ENCODE data around the gene FZD1.

Gene FZD1

GRCh38 chr7:91264924-91265681 is 870 bp downstream of the FZD1 start:
- no peak for TF ChIP-seq CTCF (IDR thresholded peaks at IDR 0.05; ENCODE audit: insufficient read depth, missing control alignments)
- no peak for FAIRE-seq
- no peak for DNase-seq (ENCODE audit: insufficient read length, low spot score)

- no peak for FAIRE-seq
- no peak for DNase-seq (ENCODE audit: insufficient read length, low spot score)
- TF ChIP-seq CTCF (IDR thresholded peaks at IDR 0.05; ENCODE audit: insufficient read depth, missing control alignments): no peak
These were observed 1.4 kb downstream of the FZD1 start for GRCh38 chr7:91265693-91266066.

GRCh38 chr7:91266067-91266688 is 1.9 kb downstream of the FZD1 start:
- no peak for TF ChIP-seq CTCF (IDR thresholded peaks at IDR 0.05; ENCODE audit: insufficient read depth, missing control alignments)
- FAIRE-seq (no peak), DNase-seq (ENCODE audit: insufficient read length, low spot score) (no peak)

GRCh38 chr7:91266689-91267090 is 2.5 kb downstream of the FZD1 start:
- DNase-seq (ENCODE audit: insufficient read length, low spot score) (no peak), FAIRE-seq (no peak)
- no peak for TF ChIP-seq CTCF (IDR thresholded peaks at IDR 0.05; ENCODE audit: insufficient read depth, missing control alignments)

GRCh38 chr7:91267171-91267955 is 3.1 kb downstream of the FZD1 start:
- no peak for TF ChIP-seq CTCF (IDR thresholded peaks at IDR 0.05; ENCODE audit: insufficient read depth, missing control alignments)
- FAIRE-seq (no peak), DNase-seq (ENCODE audit: insufficient read length, low spot score) (no peak)

GRCh38 chr7:91270372-91270771 is 6.1 kb downstream of the FZD1 start:
- FAIRE-seq (no peak), DNase-seq (ENCODE audit: insufficient read length, low spot score) (no peak)

More at GRCh38 chr7:91270372-91270771, 6.1 kb downstream of the FZD1 start:
- TF ChIP-seq CTCF (IDR thresholded peaks at IDR 0.05; ENCODE audit: insufficient read depth, missing control alignments): no peak
